ENCODE data around the gene TSPAN4. TPM values are rescaled to one million over a fixed set of nuclear protein-coding genes. Genes with fewer than 3 reads are reported as not detected.
A peak's percentile ranks its signal among the peaks of the same experiment; 100 is the strongest.

The TSPAN4 gene
- total and polyA plus RNA-seq, 10 of the 15 experiments (the other 5 are each of a cell fraction or from before 2014, with no cell fraction given) = 0.37 to 14.0 (median 8.5) TPM; not detected in 1

DNA sequence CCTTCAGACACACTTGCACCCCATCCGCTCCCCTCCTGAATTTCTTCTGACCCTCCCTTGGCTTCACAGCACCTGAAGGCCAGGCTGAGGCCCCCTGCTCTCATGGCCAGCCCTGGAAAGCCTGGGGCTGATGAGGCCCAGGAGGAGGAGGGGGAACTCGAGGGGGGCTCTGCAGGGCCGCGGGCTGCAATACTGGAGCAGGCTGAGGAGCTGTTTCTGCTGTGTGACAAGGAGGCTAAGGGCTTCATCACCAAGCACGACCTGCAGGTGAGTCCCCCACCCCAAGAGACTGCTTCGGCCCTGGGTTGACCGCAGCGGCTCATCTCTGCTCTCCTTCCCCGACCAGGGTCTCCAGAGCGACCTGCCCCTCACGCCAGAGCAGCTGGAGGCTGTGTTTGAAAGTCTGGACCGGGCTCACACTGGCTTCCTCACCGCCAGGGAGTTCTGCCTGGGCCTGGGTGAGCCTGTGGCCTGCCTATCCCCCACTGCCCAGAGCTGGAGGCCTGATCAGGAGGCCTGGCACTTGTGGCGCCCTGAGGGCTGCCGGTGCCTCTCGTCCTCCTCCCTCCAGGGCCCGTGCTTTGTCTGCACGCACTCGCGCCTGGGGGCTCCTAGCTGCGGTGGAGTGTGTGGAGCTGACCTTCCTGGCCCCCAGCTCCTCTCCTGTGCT is 14.0 kb upstream of the TSPAN4 start:
- POLR2A ChIA-PET = interaction anchor here (1.4 to 5.2 kb wide), 3 partner anchors 10 to 19 kb away, joined by 4 to 33 read pairs (median 21); partner anchors contain the start of genes PNPLA2, POLR2L, RPLP2 and TSPAN4
- SMC1A ChIA-PET (ENCODE audit: uncharacterized antibody, unreplicated experiment) = no interaction called here
- CTCF ChIA-PET = interaction anchor here (1.0 kb wide), 1 partner anchor 20 kb away, joined by 3 read pairs; no protein-coding TSS in a partner anchor
- Histone ChIP-seq H3K79me2 (ENCODE audit: control insufficient read depth, insufficient read depth, low read length) (no peaks in the 10 kb centered on the region), H3K27me3 (replicated peaks in 1 of 2; ENCODE audit: control insufficient read depth in 2 of 2, insufficient read depth in 2 of 2, low read length in 1 of 2) (no peaks in the 10 kb centered on the region; a peak in 3 of 4 replicates), H3K4me1 (ENCODE audit: control insufficient read depth, insufficient read depth, low read length) (peaks cover 39% of the 10 kb centered on the region), H3K4me2 (ENCODE audit: control insufficient read depth, insufficient read depth) (peak overlapping the region; percentile 100), H3K27ac (ENCODE audit: control insufficient read depth, insufficient read depth) (no peak overlapping the region), H2AFZ (ENCODE audit: control insufficient read depth, low read depth, low read length) (no peak overlapping the region), H3K4me3 (0 out of 2 replicates have a peak overlapping the region, but pooled peaks have one; percentile 49), H3K36me3 (ENCODE audit: control insufficient read depth in 2 of 2, insufficient read depth in 2 of 2, low read length in 1 of 2) (no peaks in the 10 kb centered on the region; a peak in 2 of 4 replicates), H4K20me1 (ENCODE audit: control insufficient read depth, insufficient read depth) (no peaks in the 10 kb centered on the region), H3K9me3 (replicated peaks; ENCODE audit: control insufficient read depth, insufficient read depth, low read length) (no peaks in the 10 kb centered on the region), H3K9ac (ENCODE audit: control insufficient read depth, insufficient read depth, low read length) (no peak overlapping the region)
- FAIRE-seq (no peak), DNase-seq (ENCODE audit: low read depth, low spot score) (no peak), ATAC-seq (no peak)
- TF ChIP-seq IKZF1 (conservative IDR thresholded peaks at IDR 0.05) (no peak), MEF2A (IDR thresholded peaks at IDR 0.05; ENCODE audit: insufficient read depth, low read depth, low read length) (no peak), RCOR1 (conservative IDR thresholded peaks at IDR 0.05; ENCODE audit: low read depth, low read length) (no peak), KAT2A (conservative IDR thresholded peaks at IDR 0.05; ENCODE audit: control insufficient read depth, low read depth, low read length) (no peak), BMI1 (IDR thresholded peaks at IDR 0.05; ENCODE audit: borderline replicate concordance) (no peak)
- TF ChIP-seq, protein P1, sequence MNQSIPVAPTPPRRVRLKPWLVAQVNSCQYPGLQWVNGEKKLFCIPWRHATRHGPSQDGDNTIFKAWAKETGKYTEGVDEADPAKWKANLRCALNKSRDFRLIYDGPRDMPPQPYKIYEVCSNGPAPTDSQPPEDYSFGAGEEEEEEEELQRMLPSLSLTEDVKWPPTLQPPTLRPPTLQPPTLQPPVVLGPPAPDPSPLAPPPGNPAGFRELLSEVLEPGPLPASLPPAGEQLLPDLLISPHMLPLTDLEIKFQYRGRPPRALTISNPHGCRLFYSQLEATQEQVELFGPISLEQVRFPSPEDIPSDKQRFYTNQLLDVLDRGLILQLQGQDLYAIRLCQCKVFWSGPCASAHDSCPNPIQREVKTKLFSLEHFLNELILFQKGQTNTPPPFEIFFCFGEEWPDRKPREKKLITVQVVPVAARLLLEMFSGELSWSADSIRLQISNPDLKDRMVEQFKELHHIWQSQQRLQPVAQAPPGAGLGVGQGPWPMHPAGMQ (IDR thresholded peaks at IDR 0.05; ENCODE audit: borderline replicate concordance) = no peak
- BruUV-seq (replicated peaks) = no TSS peak
- RAD21 ChIA-PET (ENCODE audit: unreplicated experiment) = no interaction called here
- 80% methylated on average over 21 of the region's 21 CpGs for WGBS (ENCODE audit: insufficient coverage, insufficient replicate concordance, low lambda C conversion rate, missing lambda C conversion rate)
- intact Hi-C loops (cut with micrococcal nuclease; ENCODE audit: unreplicated experiment) = no loop called here
- in situ Hi-C loops (cut with MboI) = no loop called here
